Ovary (tissue), 3 donors: Measurements from ENCODE around the gene SLC35A3.

Source experiments
- CTCF ChIP-seq, 3 donors: fragments of 450-650 bp in 2 of 3; fragments of 200-600 bp in 1 of 3; IDR thresholded peaks; one replicate each; pipeline versions ENCODE4 v1.5.1 to v1.8.0; 2016 to 2022; ENCODE audit warnings: antibody characterized with exemption in 3 of 3, mild to moderate bottlenecking in 1 of 3
- EP300 ChIP-seq: sonication (generic); formaldehyde crosslinking; IDR thresholded peaks from one replicate; pipeline ENCODE4 v1.6.1; 2017; ENCODE audit warnings: antibody characterized with exemption
- POLR2A ChIP-seq: fragments of 450-650 bp; IDR thresholded peaks from one replicate; pipeline ENCODE4 v1.6.1; 2017; ENCODE audit warnings: antibody characterized with exemption, mild to moderate bottlenecking, moderate library complexity
- donor health status: DM: no; HTN: no; CAD: no.

GRCh38 chr1:100065969-100066227 is 96.1 kb downstream of the SLC35A3 start:
- TF ChIP-seq POLR2A, result no peak
- TF ChIP-seq CTCF (IDR thresholded peaks at IDR 0.05), result no peak
- TF ChIP-seq EP300, result no peak
